Measurements from ENCODE around the gene TAS2R4. TPM values are rescaled to one million over a fixed set of nuclear protein-coding genes. Genes with fewer than 3 reads are reported as not detected.
"Not testable (repeated sequence)": the region's sequence is repeated elsewhere in the genome, so short reads cannot be mapped to it uniquely, and the experiment has no call there.

Gene TAS2R4
- total RNA-seq, 1 donor, result 2.3 TPM

GRCh38 chr7:141739250-141739649 lies 37.2 kb upstream of the TAS2R4 start:
- TF ChIP-seq CTCF (IDR thresholded peaks at IDR 0.05; ENCODE audit: insufficient read depth, low read length), result no peak
- peak overlapping the region; percentile 100 for H3K4me3 ChIP-seq (ENCODE audit: low read depth, low read length)
- DNase-seq (ENCODE audit: low read depth), result no peak

- no peak for TF ChIP-seq CTCF (IDR thresholded peaks at IDR 0.05; ENCODE audit: insufficient read depth, low read length)
- H3K4me3 ChIP-seq (ENCODE audit: low read depth, low read length), result no peak overlapping the region
- no peak for DNase-seq (ENCODE audit: low read depth)
These were observed 34.2 kb upstream of the TAS2R4 start for GRCh38 chr7:141742229-141742628.

GRCh38 chr7:141744131-141744530 lies 32.3 kb upstream of the TAS2R4 start:
- H3K4me3 ChIP-seq (ENCODE audit: low read depth, low read length), result no peak overlapping the region
- DNase-seq (ENCODE audit: low read depth), result no peak
- no peak for TF ChIP-seq CTCF (IDR thresholded peaks at IDR 0.05; ENCODE audit: insufficient read depth, low read length)

- no peak for TF ChIP-seq CTCF (IDR thresholded peaks at IDR 0.05; ENCODE audit: insufficient read depth, low read length)
- no peak for DNase-seq (ENCODE audit: low read depth)
These were observed 28.1 kb upstream of the TAS2R4 start for GRCh38 chr7:141748396-141748795.

GRCh38 chr7:141751904-141752303 lies 24.6 kb upstream of the TAS2R4 start:
- not testable (repeated sequence) for H3K4me3 ChIP-seq (ENCODE audit: low read depth, low read length); DNase-seq (ENCODE audit: low read depth)

More at GRCh38 chr7:141748396-141748795, 28.1 kb upstream of the TAS2R4 start:
- H3K4me3 ChIP-seq (ENCODE audit: low read depth, low read length), result no peak overlapping the region

- TF ChIP-seq CTCF (IDR thresholded peaks at IDR 0.05; ENCODE audit: insufficient read depth, low read length), result peak; percentile 25
- no peak overlapping the region for H3K4me3 ChIP-seq (ENCODE audit: low read depth, low read length)
- no peak for DNase-seq (ENCODE audit: low read depth)
These were observed 23.8 kb upstream of the TAS2R4 start for GRCh38 chr7:141752634-141753033.

GRCh38 chr7:141754939-141755338 lies 21.5 kb upstream of the TAS2R4 start:
- no peak overlapping the region for H3K4me3 ChIP-seq (ENCODE audit: low read depth, low read length)
- peak; percentile 43 for TF ChIP-seq CTCF (IDR thresholded peaks at IDR 0.05; ENCODE audit: insufficient read depth, low read length)
- peak; percentile 16 for DNase-seq (ENCODE audit: low read depth)

Data from fibroblast of the aortic adventitia (primary cell).